NCI-H128 (cell line): ENCODE results near the gene TTLL5.

Source experiments
- DNase-seq: peaks from one replicate; lab custom pipeline; 2025; ENCODE audit not compliant: unreplicated experiment; lab: John Stamatoyannopoulos, UW

The TTLL5 gene

GRCh38 chr14:75952489-75952888, 291.4 kb downstream of the TTLL5 start:
- no peak for DNase-seq

DNA sequence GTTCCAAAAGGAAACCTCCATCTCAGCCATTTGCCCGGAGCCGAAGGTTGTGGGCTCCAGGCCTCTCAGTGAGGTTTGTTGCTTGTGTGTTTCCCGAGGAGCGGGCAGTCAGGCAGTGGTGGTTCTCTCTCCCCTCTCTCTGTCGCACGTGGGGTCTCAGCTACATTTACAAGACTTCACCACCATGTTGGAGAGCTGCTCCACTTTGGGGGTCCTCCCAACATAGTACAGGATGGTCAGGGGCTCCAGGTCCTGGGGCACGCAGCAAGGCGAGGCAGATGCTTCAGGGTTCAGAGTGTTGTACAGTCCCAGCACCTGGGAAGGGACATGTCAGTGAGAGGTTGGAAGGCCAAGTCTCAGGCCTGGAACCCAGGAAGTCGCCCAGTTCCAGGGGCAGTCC, 298.0 kb downstream of the TTLL5 start:
- no peak for DNase-seq

DNA sequence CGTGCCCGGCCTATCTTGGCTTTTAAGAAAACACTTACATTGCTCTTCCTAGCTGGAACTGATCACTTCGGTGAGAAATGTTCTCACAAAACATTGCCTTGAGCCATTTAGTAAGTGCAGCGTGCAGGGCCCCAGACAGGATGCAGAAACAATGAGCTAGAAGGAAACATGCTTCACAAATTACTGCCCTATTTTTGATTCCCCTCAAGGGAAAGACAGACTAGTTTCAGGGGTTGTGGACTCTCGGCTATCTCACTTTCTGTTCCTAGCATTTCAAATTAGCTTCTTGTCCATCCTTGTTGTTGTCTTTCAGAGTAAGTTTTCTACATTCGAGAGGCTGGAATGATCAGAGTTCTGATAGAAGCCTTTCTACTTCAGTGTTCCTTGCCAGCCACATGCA, 299.2 kb downstream of the TTLL5 start:
- DNase-seq = no peak

DNA sequence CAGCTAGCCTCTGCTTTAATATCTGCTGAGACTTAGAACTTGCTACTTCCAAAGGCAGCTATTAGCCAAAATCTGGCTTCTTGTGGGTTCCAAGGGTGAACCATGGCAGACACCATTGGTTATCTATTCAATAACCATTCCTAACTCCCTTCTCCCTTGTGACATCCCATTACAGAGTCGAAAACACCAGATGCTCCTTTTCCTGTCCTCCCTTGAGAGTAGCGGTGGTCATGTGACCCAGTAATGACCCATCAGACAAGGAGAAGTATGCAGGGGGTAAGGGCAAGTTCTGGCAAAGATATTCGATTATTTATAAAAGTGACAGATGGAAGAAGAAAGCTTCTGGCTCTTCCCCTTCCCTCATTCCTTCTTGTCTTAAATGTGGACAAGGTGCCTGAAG, 300.6 kb downstream of the TTLL5 start:
- DNase-seq = no peak

DNA sequence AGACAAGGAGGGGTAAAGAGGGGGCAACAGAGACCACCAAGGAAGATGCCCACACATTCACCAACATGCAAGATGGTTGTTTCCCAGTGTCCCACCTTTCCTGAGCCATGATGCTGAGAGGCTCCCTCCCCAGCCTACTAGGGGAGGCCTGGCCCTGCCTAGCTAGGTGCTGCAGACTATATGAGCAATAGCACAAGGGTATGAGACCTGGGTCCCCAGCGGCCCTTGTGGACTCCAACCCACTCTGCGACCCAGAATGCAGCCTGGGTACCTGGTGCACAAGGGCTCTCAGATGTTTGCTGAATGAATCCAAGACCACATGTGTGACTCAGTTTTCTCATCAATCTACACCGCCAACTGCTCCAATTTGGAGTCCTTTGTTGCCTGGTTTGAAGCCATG, 306.8 kb downstream of the TTLL5 start:
- no peak for DNase-seq

DNA sequence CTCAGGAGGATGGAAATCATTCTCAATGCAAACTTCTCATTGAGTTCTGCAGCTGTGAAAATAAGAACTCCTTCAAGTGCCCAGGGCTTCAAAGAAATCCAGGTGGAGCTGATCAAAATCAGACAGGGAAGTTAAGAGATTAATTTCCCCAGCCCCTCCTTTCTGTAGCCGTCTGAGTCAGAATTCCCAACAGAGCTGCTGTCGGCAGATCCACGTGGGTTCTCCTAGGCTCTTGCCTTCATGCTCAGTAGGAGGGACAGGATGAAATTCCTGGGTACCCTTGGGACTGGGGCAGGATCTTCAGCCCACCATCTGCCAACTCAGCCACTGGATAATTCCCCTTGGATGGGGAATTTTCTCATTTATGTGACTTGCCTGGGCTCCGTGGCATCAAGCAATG, 307.4 kb downstream of the TTLL5 start:
- no peak for DNase-seq

GRCh38 chr14:75969126-75969525, 308.1 kb downstream of the TTLL5 start:
- no peak for DNase-seq

DNA sequence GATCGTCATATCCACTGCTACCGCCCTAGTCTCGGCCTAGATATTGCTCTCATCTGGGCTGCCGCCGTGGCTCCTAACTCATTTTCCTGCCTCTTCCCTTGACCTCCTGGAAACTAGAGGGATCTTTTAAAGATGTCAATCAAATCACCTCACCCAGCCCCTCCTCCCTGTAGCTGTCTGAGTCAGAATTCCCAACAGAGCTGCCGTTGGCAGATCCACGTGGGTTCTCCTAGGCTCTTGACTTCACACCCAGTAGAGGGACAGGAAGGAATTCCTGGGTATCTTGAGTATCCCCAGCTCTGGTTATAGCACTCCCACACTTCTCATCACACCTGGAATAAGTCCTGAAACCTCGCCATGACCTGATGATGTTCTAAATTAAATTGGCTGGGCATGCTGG, 308.8 kb downstream of the TTLL5 start:
- no peak for DNase-seq

DNA sequence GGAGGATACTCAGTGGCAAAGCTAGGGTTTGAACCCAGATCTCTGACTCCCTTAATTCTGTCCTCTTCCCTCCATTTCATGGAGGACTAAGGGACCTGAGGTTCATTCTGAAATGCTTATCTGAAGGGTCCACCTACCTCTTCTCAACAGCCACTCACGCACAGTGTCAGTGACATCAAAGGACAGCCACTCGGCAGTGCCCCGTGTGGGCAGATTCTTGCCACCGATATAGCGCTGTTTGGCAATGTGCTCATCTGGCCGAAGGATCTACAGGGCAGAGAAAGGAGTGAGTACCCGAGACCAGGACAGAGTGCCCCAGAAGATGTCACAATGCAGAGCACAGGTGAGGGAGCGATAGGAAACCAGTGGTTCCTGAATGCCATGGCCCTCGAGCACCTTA, 309.9 kb downstream of the TTLL5 start:
- no peak for DNase-seq

GRCh38 chr14:75971509-75971908, 310.5 kb downstream of the TTLL5 start:
- no peak for DNase-seq

- DNase-seq = no peak
Measured at GRCh38 chr14:75972801-75973421, 311.9 kb downstream of the TTLL5 start.

DNA sequence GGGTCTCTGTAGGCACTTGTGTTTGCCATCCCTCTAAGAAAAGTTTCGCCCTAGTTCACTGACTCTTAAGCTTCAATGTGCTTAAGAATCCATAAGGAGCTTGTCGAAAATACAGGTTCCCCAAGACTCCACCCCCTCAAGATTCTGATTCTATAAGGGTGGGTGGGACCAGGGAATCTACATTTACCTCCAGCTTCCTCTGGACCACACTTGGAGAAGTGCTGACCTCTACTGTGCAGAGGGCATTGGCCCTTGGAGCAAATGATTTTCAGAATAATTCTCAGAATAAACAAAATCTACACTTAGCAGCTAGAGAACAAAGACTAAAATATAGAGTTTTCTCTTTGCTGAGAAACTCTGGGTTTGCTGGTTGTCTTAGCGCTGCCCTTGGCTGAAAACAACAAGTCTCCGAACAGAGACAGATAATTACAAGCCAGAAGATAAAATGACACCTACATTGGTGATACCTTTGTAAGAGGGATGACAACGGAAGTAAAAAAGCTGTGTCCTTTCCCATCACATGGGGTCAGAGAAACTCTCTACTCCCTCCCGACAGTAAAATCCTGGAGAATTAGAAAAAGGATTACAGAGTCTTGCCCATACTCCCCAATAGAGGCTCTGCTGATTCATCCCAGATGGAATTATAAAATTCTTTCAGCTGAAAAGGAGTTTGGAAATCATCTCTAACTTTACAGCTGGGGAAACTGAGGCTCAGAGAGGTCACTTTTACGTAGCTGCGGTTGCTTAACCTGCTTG, 316.0 kb downstream of the TTLL5 start:
- no peak for DNase-seq

DNA sequence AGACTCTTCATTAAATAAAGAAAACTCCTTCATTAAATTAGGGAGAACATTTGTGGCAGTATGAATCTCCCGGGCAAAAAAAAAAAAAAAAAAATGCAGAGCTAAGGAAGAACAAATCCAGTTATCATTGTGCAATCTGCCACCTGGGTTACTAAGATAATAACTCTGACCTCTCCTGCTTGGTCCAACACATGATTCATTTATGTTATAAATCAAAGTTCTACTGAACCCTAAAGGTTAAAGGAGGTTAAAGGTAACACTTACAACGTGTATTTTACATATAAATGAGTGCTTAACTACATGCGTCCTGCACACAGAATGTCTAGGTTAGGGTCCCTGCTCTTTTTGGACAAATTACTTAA, 316.5 kb downstream of the TTLL5 start:
- no peak for DNase-seq

DNA sequence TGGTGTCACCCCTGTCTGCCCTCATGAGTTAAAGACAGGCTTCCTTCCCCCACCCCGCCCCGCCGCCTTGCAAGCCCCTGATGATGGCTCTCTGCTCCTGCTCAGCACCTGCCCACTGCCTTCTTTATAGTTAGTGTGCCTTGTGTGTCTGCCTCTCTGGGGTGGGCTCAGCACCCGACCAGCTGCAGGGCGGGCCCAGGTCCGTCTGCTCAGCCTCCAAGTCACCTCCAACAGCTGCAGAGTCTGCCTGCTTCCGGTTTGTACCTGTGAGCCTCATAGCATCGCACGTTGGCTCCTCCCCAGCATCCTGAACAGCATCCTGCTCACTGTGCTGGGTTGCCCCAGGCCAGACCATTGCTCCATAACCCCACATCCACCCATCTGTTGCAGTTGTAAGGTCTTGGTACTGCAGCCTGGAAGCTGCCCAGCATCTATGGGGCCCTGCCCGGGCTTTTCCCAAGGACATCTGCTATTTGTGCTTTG, 317.2 kb downstream of the TTLL5 start:
- DNase-seq = no peak

GRCh38 chr14:75979071-75979571, 318.1 kb downstream of the TTLL5 start:
- DNase-seq = no peak

DNA sequence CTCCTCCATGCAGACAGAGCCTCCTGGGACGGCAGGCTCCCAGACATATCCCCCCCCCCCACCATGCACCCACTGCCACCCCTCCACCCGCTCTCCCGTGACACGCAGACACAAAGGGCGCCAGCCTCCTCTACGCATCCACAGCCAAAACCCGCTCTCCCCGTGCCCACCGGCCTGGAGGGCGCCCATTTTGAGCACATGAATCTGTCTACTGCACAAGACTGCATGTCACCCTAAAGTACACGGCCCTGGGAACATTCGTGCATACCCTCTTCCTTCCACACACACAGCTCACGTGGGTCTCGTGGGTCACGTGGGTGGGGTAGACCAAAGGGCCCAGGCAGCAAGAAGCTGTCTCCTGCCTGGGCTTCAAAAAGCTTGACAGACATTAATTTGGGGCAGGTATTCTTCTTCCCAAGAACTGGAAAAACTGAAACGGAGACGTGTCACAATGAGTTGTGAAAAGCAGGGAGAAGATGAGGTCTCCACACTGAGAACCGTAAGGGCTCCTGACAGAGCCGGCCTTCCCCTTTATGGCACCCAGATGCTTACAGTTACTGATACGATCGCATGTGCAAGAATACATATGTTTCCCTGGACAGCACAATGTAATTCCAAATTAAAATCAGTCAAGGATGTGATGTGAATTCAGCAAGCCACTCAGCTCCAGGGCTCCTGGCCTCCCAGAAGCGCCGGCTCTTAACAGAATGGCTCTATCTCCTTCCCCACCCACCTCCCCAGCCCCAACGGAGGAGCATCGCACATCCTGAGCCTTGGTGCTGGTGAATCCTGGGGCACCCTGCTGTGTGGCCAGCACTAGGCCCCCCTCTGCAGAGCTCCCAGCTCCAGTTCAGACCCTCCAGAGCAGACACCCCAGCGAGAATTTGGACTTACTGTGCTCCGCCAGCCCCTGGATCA, 318.9 kb downstream of the TTLL5 start:
- DNase-seq = no peak

- no peak for DNase-seq
Measured at GRCh38 chr14:75980856-75981255, 319.8 kb downstream of the TTLL5 start.

DNA sequence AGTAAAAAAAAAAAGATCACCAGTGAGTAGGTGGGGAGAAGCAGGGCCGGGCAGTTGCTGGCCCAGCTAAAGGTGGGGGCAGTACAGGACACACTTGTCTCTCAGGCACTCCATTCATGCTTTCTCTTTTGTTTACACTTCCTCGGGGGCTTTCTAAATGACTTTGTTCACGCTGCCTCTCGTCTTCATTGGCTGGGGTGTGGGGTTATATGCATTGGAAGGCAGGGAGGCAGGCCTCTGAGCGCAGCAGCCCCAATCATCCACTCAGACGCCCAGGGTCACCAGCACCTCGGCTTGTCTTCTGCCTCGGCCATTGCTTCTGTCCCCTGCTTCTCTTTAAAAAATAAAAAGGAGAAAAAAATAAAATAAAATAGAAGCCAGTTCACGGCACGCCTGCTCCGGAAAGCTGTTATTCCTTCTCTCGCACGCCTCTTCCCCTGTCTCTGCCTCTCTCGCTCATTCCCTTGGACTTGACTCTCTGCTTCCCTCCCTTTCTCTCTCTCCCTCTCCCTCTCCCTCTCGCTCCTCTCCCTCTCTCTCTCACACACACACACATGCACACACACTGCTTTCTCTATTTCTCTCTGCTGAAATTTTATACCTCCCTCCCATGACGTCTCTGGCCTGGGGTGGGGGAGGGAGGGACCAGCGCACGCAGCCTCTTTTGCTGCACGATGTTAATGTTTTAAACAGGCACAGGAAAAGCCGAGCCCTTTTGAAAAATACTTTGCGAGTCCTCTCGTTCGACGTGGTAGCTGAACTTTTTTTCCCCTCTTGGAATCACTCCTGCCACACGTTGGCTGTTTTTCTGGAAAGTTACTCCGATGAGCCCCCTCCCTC, 320.6 kb downstream of the TTLL5 start, which contains the start of gene TGFB3:
TSS of gene TGFB3 (minus strand) at position 570 of the 840 bp plus-strand sequence. CDS start 1,102 bp downstream, outside the sequence.
- no peak for DNase-seq

DNA sequence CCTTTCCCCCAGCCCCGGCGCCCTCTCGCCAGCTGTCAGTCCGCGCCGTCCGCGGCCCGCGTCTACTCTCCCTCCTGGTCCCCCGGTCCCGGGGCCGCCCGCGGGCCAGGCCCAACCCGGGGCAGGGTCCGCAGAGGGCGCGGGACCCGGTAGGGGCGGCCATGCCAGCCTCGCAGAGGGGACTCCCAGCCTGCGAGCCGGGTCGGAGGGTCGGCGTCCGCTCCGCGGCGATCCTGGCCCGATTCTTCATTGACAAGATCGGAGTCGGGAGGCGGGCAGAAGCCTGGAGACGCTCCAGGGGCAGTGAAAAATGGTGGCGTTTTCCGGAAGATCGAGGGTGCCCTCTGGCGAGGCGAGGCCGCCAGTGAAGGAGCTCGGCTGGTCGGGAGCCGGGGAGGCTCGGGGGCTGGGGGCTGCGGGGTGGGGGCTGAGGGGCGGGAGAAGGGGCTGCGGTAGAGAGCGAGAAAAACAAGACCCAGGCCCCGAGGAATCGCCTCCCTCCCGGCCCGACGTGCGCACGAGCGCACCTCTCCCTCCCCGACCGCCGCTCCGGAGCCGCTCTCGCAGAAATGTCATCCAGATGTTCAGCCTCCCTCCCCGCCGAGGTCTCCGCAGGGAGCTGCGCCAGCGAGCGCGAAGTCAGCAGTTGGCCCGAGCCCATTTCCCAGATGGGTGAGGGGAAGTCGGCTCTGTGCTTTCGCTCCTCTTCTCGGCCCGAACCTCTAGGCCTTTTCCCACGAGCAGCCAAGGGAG, 321.4 kb downstream of the TTLL5 start:
- peak; percentile 19 for DNase-seq

DNA sequence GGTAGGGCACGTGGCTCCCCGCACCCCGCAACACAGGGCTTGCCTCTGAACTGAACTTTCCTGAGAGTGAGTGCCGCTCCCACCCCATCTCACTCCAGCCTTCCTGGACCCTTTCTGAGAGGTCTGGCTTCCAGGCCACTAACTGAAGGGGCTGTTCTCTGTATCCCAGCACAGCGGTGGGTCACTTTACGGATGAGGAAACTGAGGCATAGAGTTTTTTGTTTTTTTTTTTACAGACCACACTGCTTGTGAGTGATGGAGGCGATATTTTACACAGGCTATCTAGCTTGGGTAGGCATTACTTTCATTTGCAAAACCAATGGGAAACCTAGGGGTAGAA, 321.9 kb downstream of the TTLL5 start:
- DNase-seq = no peak
